Uterus (tissue), 2 donors: Measurements from ENCODE around the gene FAM110A.

Source experiments
- POLR2A ChIP-seq, 2 donors: fragments of 450-650 bp; IDR thresholded peaks; one replicate each; pipeline ENCODE4 v1.6.1; 2016; ENCODE audit warnings: antibody characterized with exemption in 2 of 2, mild to moderate bottlenecking in 1 of 2, moderate library complexity in 1 of 2
- TF ChIP-seq, protein P1 (sequence below), 4 experiments: fragments of 200-600 bp in 2 of 4; fragments of 450-650 bp in 2 of 4; sonication (generic) in 2 of 4; IDR thresholded peaks; one replicate each; pipeline ENCODE4 v1.5.1; 2016 to 2019; ENCODE audit warnings: antibody characterized with exemption in 4 of 4, mild to moderate bottlenecking in 2 of 4, moderate library complexity in 1 of 4

GRCh38 chr20:879626-880025, 46.1 kb downstream of the FAM110A start:
- TF ChIP-seq, protein P1, sequence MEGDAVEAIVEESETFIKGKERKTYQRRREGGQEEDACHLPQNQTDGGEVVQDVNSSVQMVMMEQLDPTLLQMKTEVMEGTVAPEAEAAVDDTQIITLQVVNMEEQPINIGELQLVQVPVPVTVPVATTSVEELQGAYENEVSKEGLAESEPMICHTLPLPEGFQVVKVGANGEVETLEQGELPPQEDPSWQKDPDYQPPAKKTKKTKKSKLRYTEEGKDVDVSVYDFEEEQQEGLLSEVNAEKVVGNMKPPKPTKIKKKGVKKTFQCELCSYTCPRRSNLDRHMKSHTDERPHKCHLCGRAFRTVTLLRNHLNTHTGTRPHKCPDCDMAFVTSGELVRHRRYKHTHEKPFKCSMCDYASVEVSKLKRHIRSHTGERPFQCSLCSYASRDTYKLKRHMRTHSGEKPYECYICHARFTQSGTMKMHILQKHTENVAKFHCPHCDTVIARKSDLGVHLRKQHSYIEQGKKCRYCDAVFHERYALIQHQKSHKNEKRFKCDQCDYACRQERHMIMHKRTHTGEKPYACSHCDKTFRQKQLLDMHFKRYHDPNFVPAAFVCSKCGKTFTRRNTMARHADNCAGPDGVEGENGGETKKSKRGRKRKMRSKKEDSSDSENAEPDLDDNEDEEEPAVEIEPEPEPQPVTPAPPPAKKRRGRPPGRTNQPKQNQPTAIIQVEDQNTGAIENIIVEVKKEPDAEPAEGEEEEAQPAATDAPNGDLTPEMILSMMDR (IDR thresholded peaks at IDR 0.05) = no peak
- TF ChIP-seq POLR2A (IDR thresholded peaks at IDR 0.05) = no peak
